Astrocyte (in vitro differentiated cells and primary cell): ENCODE data around the gene SLC6A12. TPM values are rescaled to one million over a fixed set of nuclear protein-coding genes. Genes with fewer than 3 reads are reported as not detected.

ENCODE experiments used
- DNase-seq: peaks from one replicate; pipeline ENCODE4 v3.0.0-alpha.2; 2010; ENCODE audit warnings: low read depth
- FAIRE-seq: peaks from 2 replicates; lab custom pipeline; 2011; peaks lifted over from hg19 to GRCh38; lab: Jason Lieb, UNC
- H2AFZ ChIP-seq: 2 replicates; pipeline ENCODE4 v1.6.0; 2012; ENCODE audit warnings: low read depth, low read length, inconsistent platforms
- H3K27ac ChIP-seq: 2 replicates; pipeline ENCODE4 v1.5.1; 2011; ENCODE audit warnings: low read depth, low read length, inconsistent platforms
- H3K27me3 ChIP-seq: 2 replicates; pipeline ENCODE4 v1.6.0; 2011; ENCODE audit warnings: low read length, inconsistent platforms; ENCODE audit not compliant: insufficient read depth
- H3K36me3 ChIP-seq: 2 replicates; pipeline ENCODE4 v1.5.1; 2011; ENCODE audit warnings: low read length, inconsistent platforms; ENCODE audit not compliant: insufficient read depth
- H3K4me1 ChIP-seq: 2 replicates; pipeline ENCODE4 v1.5.1; 2011; ENCODE audit warnings: low read length, inconsistent platforms; ENCODE audit not compliant: insufficient read depth
- H3K4me2 ChIP-seq: 2 replicates; pipeline ENCODE4 v1.6.0; 2012; ENCODE audit warnings: low read length, inconsistent platforms
- H3K4me3 ChIP-seq: 2 replicates; pipeline ENCODE4 v1.5.1; 2011; ENCODE audit warnings: low read depth, mild to moderate bottlenecking, low read length, inconsistent platforms; ENCODE audit not compliant: insufficient read depth
- H3K79me2 ChIP-seq: 2 replicates; pipeline ENCODE4 v1.6.0; 2012; ENCODE audit warnings: mild to moderate bottlenecking, low read length, inconsistent platforms; ENCODE audit not compliant: insufficient read depth
- H3K9ac ChIP-seq: 2 replicates; pipeline ENCODE4 v1.6.0; 2012; ENCODE audit warnings: mild to moderate bottlenecking, low read length, inconsistent platforms
- H3K9me3 ChIP-seq: 2 replicates; pipeline ENCODE4 v1.5.1; 2012; ENCODE audit warnings: low read depth, mild to moderate bottlenecking, low read length, inconsistent platforms; ENCODE audit not compliant: insufficient read depth
- H4K20me1 ChIP-seq: 2 replicates; pipeline ENCODE4 v1.6.0; 2012; ENCODE audit warnings: low read length, inconsistent platforms; ENCODE audit not compliant: insufficient read depth
- H3K27ac Mint-ChIP-seq: one replicate; pipeline ENCODE4 v1.8.0; 2021; ENCODE audit warnings: mild to moderate bottlenecking, mixed read lengths; ENCODE audit not compliant: unreplicated experiment
- H3K27me3 Mint-ChIP-seq: one replicate; pipeline ENCODE4 v1.8.0; 2021; ENCODE audit warnings: low read depth, mixed read lengths; ENCODE audit not compliant: unreplicated experiment
- H3K36me3 Mint-ChIP-seq: one replicate; pipeline ENCODE4 v1.8.0; 2021; ENCODE audit warnings: low read depth, mixed read lengths; ENCODE audit not compliant: unreplicated experiment
- H3K4me1 Mint-ChIP-seq: one replicate; pipeline ENCODE4 v1.8.0; 2021; ENCODE audit warnings: low read depth, mixed read lengths; ENCODE audit not compliant: unreplicated experiment
- H3K4me3 Mint-ChIP-seq: one replicate; pipeline ENCODE4 v1.8.0; 2021; ENCODE audit warnings: mild to moderate bottlenecking, moderate library complexity, mixed read lengths; ENCODE audit not compliant: unreplicated experiment
- H3K9me3 Mint-ChIP-seq: one replicate; pipeline ENCODE4 v1.8.0; 2021; ENCODE audit warnings: mild to moderate bottlenecking, mixed read lengths; ENCODE audit not compliant: unreplicated experiment
- EZH2 ChIP-seq: IDR thresholded peaks from 2 replicates; pipeline ENCODE4 v1.6.1; 2012; ENCODE audit warnings: mild to moderate bottlenecking, low read length, inconsistent platforms; ENCODE audit not compliant: insufficient read depth
- total RNA-seq: library from RNA; stranded (reverse); gene quantifications from 2 replicates; pipeline ENCODE4 v1.2.1, GENCODE V29; 2021
- TF ChIP-seq, protein P1 (sequence below): IDR thresholded peaks from 2 replicates; pipeline ENCODE4 v1.5.1; 2011; ENCODE audit warnings: low read depth, mild to moderate bottlenecking, inconsistent platforms, low read length, moderate library complexity; ENCODE audit not compliant: insufficient read depth

Gene SLC6A12
- total RNA-seq, 1 donor from 2014 or later, result 3.0 TPM

DNA sequence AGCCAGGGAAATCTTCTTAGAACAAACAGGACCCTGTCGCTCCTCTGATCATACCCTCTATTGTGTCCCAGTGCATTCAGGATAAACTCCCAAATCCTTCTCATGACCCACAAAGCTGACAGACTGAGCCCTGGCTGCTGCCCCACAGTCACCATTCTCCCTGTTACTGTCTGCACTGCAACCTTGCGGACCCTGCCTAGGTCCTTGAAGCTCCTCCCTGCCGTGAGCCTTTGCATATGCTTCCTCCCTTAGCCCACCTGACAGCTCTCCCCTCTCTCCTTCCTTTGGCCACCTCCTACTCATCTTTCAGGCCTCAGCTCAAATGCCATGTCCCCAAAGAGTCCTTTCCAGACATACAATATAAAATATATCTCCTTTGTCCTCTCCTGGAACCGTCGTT is 62.4 kb downstream of the SLC6A12 start:
- peaks cover 2% of the 10 kb centered on the region for H3K36me3 Mint-ChIP-seq
- Histone ChIP-seq H4K20me1 (no peaks in the 10 kb centered on the region), H3K27ac (no peak overlapping the region), H3K4me2 (no peak overlapping the region), H3K79me2 (no peaks in the 10 kb centered on the region), H3K4me1 (no peaks in the 10 kb centered on the region), H2AFZ (no peak overlapping the region), H3K4me3 (no peak overlapping the region), H3K9ac (no peak overlapping the region), H3K9me3 (no peaks in the 10 kb centered on the region), H3K36me3 (no peaks in the 10 kb centered on the region), H3K27me3 (peaks cover 20% of the 10 kb centered on the region)
- H3K27me3 Mint-ChIP-seq, result peaks cover 75% of the 10 kb centered on the region
- DNase-seq, result no peak
- TF ChIP-seq, protein P1, sequence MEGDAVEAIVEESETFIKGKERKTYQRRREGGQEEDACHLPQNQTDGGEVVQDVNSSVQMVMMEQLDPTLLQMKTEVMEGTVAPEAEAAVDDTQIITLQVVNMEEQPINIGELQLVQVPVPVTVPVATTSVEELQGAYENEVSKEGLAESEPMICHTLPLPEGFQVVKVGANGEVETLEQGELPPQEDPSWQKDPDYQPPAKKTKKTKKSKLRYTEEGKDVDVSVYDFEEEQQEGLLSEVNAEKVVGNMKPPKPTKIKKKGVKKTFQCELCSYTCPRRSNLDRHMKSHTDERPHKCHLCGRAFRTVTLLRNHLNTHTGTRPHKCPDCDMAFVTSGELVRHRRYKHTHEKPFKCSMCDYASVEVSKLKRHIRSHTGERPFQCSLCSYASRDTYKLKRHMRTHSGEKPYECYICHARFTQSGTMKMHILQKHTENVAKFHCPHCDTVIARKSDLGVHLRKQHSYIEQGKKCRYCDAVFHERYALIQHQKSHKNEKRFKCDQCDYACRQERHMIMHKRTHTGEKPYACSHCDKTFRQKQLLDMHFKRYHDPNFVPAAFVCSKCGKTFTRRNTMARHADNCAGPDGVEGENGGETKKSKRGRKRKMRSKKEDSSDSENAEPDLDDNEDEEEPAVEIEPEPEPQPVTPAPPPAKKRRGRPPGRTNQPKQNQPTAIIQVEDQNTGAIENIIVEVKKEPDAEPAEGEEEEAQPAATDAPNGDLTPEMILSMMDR, result no peak
- TF ChIP-seq EZH2, result no peak
- H3K9me3 Mint-ChIP-seq, result no peaks in the 10 kb centered on the region
- H3K27ac Mint-ChIP-seq, result no peak overlapping the region
- no peak for FAIRE-seq
- no peaks in the 10 kb centered on the region for H3K4me1 Mint-ChIP-seq
- H3K4me3 Mint-ChIP-seq, result no peak overlapping the region

DNA sequence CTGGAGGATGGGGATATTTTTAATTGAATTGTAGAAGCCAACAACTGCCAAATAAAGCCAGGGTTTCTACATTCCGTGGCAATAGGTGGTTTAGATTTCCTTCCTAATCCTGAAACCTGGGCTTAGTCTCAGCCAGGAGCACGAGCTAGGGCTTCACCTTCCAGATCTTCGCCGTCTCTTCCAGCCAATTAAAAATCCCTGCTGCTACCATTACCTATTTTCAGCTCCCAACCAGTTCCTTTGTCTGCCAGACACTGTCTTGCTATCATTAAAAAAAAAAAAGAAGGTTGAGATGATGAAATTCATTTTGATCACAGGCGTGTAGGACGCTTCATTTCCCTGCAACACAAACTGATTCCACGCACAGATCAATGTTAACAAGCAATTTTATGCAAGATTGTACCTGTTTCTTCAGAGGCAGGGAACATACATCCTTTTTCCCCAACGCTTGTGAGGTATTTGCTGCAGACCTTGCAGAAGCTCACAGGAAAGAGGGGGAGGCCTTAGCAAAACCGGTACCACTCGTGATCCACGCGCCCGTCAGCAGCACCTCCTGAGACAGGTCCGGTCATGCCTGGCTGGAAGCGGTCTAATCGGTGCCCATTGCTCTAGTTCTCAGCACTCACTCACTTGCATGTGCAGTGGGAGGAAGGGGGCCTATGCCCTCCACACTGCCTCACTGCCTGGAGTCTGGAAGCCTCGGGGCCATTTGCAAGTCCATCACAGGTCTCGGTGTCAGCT is 65.1 kb downstream of the SLC6A12 start:
- FAIRE-seq (no peak), DNase-seq (no peak)
- H3K79me2 ChIP-seq, result no peaks in the 10 kb centered on the region
- peaks cover 8% of the 10 kb centered on the region for H3K4me1 Mint-ChIP-seq
- no peaks in the 10 kb centered on the region for H4K20me1 ChIP-seq
- TF ChIP-seq, protein P1, result no peak
- no peak for TF ChIP-seq EZH2
- H3K27me3 Mint-ChIP-seq, result peaks cover 75% of the 10 kb centered on the region
- H3K9ac ChIP-seq, result no peak overlapping the region
- no peak overlapping the region for H3K4me2 ChIP-seq
- no peaks in the 10 kb centered on the region for H3K9me3 ChIP-seq
- peaks cover 5% of the 10 kb centered on the region for H3K4me1 ChIP-seq
- no peak overlapping the region for H3K4me3 ChIP-seq
- peaks cover 2% of the 10 kb centered on the region for H3K36me3 Mint-ChIP-seq
- H2AFZ ChIP-seq, result no peak overlapping the region
- H3K36me3 ChIP-seq, result no peaks in the 10 kb centered on the region
- no peak overlapping the region for H3K4me3 Mint-ChIP-seq
- H3K9me3 Mint-ChIP-seq, result peaks cover 2% of the 10 kb centered on the region
- H3K27ac Mint-ChIP-seq, result no peak overlapping the region
- H3K27ac ChIP-seq, result no peak overlapping the region
- peaks cover 20% of the 10 kb centered on the region for H3K27me3 ChIP-seq

DNA sequence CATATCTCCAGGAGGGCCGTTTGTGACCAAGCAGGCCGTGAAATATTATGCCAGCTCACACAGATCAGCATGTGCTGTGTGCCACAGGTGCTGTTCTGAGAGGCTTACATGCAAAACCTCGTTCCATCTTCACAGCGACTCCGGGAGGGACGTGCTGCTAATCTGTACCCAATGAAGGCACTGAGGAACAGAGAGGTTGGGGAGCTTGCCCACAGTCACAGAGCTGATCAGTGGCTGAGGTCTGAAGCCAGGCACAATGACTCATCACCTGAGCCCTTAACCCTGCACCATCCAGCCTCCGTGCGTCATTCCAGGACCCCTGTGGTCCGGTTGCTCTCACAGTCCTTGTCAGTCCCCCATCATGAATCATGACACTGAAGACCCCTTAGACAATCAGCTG is 66.7 kb downstream of the SLC6A12 start:
- no peaks in the 10 kb centered on the region for H3K9me3 ChIP-seq
- TF ChIP-seq, protein P1, result no peak
- no peaks in the 10 kb centered on the region for H3K79me2 ChIP-seq
- H3K36me3 Mint-ChIP-seq, result no peaks in the 10 kb centered on the region
- H3K27me3 ChIP-seq, result peaks cover 20% of the 10 kb centered on the region
- no peak overlapping the region for H3K4me3 Mint-ChIP-seq
- no peak overlapping the region for H3K9ac ChIP-seq
- no peak overlapping the region for H3K27ac Mint-ChIP-seq
- H3K4me2 ChIP-seq, result no peak overlapping the region
- H3K27me3 Mint-ChIP-seq, result peaks cover 69% of the 10 kb centered on the region
- peaks cover 8% of the 10 kb centered on the region for H3K4me1 Mint-ChIP-seq
- no peaks in the 10 kb centered on the region for H4K20me1 ChIP-seq
- H3K4me1 ChIP-seq, result peaks cover 7% of the 10 kb centered on the region
- no peak for DNase-seq
- no peak for FAIRE-seq
- no peak overlapping the region for H2AFZ ChIP-seq
- H3K9me3 Mint-ChIP-seq, result peaks cover 2% of the 10 kb centered on the region
- no peaks in the 10 kb centered on the region for H3K36me3 ChIP-seq
- H3K4me3 ChIP-seq, result no peak overlapping the region
- H3K27ac ChIP-seq, result no peak overlapping the region
